Measurements from ENCODE around the gene NPIPB5.
"Not testable (repeated sequence)": the region's sequence is repeated elsewhere in the genome, so short reads cannot be mapped to it uniquely, and the experiment has no call there.

- TF ChIP-seq CTCF (conservative IDR thresholded peaks at IDR 0.05 in 1 of 2, IDR thresholded peaks at IDR 0.05 in 1 of 2; ENCODE audit: extremely low read depth in 1 of 2, insufficient read depth in 1 of 2, low read depth in 1 of 2, low read length in 2 of 2); EZH2 (IDR thresholded peaks at IDR 0.05; ENCODE audit: borderline replicate concordance, low read length): not testable (repeated sequence)
Observed at GRCh38 chr16:22544809-22545208, 34.1 kb downstream of the NPIPB5 start.
